ENCODE results near the gene DCAF7.

Gene DCAF7

GRCh38 chr17:63525190-63525946 is 24.9 kb upstream of the DCAF7 start:
- no peak for FAIRE-seq

GRCh38 chr17:63526861-63527260 is 23.4 kb upstream of the DCAF7 start:
- FAIRE-seq, result no peak

GRCh38 chr17:63528183-63528582 is 22.1 kb upstream of the DCAF7 start:
- FAIRE-seq, result no peak

- FAIRE-seq, result no peak
Observed at GRCh38 chr17:63529711-63530556, 20.3 kb upstream of the DCAF7 start.

- FAIRE-seq, result no peak
Observed at GRCh38 chr17:63530557-63531021, 19.7 kb upstream of the DCAF7 start.

GRCh38 chr17:63531022-63531965 is 19.0 kb upstream of the DCAF7 start:
- no peak for FAIRE-seq

GRCh38 chr17:63533433-63534077 is 16.7 kb upstream of the DCAF7 start:
- no peak for FAIRE-seq

GRCh38 chr17:63534078-63534570 is 16.2 kb upstream of the DCAF7 start:
- no peak for FAIRE-seq

- no peak for FAIRE-seq
Observed at GRCh38 chr17:63534816-63535455, 15.3 kb upstream of the DCAF7 start.

GRCh38 chr17:63535640-63536039 is 14.6 kb upstream of the DCAF7 start:
- FAIRE-seq, result no peak

- no peak for FAIRE-seq
Observed at GRCh38 chr17:63537001-63537400, 13.3 kb upstream of the DCAF7 start.

GRCh38 chr17:63537991-63538692 is 12.1 kb upstream of the DCAF7 start:
- FAIRE-seq, result no peak

- FAIRE-seq, result no peak
Observed at GRCh38 chr17:63538693-63539595, 11.3 kb upstream of the DCAF7 start.

GRCh38 chr17:63540590-63540989 is 9.7 kb upstream of the DCAF7 start:
- FAIRE-seq, result no peak

- no peak for FAIRE-seq
Observed at GRCh38 chr17:63542218-63542545, 8.1 kb upstream of the DCAF7 start.

- no peak for FAIRE-seq
Observed at GRCh38 chr17:63542942-63543821, 7.1 kb upstream of the DCAF7 start.

GRCh38 chr17:63543822-63544420 is 6.4 kb upstream of the DCAF7 start:
- FAIRE-seq, result no peak

GRCh38 chr17:63544467-63545301 is 5.6 kb upstream of the DCAF7 start:
- no peak for FAIRE-seq

All from islet of Langerhans (tissue), 1 donor.